OCI-LY7 (cell line): Measurements from ENCODE around the gene PIK3R6. TPM values are rescaled to one million over a fixed set of nuclear protein-coding genes. Genes with fewer than 3 reads are reported as not detected.
A peak's percentile ranks its signal among the peaks of the same experiment; 100 is the strongest.

ENCODE experiments used
- BruUV-seq: library from RNA; stranded (reverse); fragments of 400-500 nt; replicated peaks from 2 replicates; lab custom pipeline; 2021; lab: Mats Ljungman, UMichigan
- CTCF ChIA-PET: fragments of 300-600 bp; sonication (Branson Sonifier 250); formaldehyde crosslinking; loops from one replicate; lab custom pipeline; 2022; ENCODE audit warnings: antibody characterized with exemption; ENCODE audit not compliant: unreplicated experiment; lab: Charles Lee
- POLR2A ChIA-PET: fragments of 300-600 bp; sonication (Branson Sonifier 250); formaldehyde crosslinking; loops from one replicate; lab custom pipeline; 2022; ENCODE audit warnings: antibody characterized with exemption; lab: Charles Lee
- DNase-seq: peaks from one replicate; pipeline ENCODE4 v3.0.0-alpha.2; 2015; ENCODE audit warnings: low spot score
- H2AFZ ChIP-seq: fragments of 200-600 bp; sonication (generic), shearing (Covaris generic); 2 replicates; pipeline ENCODE4 v1.6.1; 2014; ENCODE audit warnings: mild to moderate bottlenecking, antibody characterized with exemption, low read length, moderate library complexity
- H3K27ac ChIP-seq: fragments of 200-600 bp; sonication (generic); 2 replicates; pipeline ENCODE4 v1.5.1; 2014; ENCODE audit warnings: mixed run types, low read depth, mild to moderate bottlenecking, moderate library complexity, low read length, inconsistent platforms; ENCODE audit not compliant: poor library complexity, severe bottlenecking
- H3K36me3 ChIP-seq: fragments of 200-600 bp; sonication (generic); 2 replicates; pipeline ENCODE4 v1.6.1; 2014; ENCODE audit warnings: mild to moderate bottlenecking, antibody characterized with exemption, low read length, moderate library complexity, mixed read lengths; ENCODE audit not compliant: insufficient read depth
- H3K4me1 ChIP-seq: fragments of 200-600 bp; sonication (generic); 2 replicates; pipeline ENCODE4 v1.5.1; 2014; ENCODE audit warnings: mild to moderate bottlenecking, low read length; ENCODE audit not compliant: insufficient read depth, poor library complexity, severe bottlenecking
- H3K4me2 ChIP-seq: fragments of 200-600 bp; sonication (generic); 2 replicates; pipeline ENCODE4 v1.6.1; 2014; ENCODE audit warnings: mild to moderate bottlenecking, low read length
- H3K4me3 ChIP-seq: fragments of 200-600 bp; sonication (generic); 2 replicates; pipeline ENCODE4 v1.5.1; 2014; ENCODE audit warnings: mild to moderate bottlenecking, low read depth, low read length; ENCODE audit not compliant: poor library complexity, severe bottlenecking
- H3K79me2 ChIP-seq: fragments of 200-600 bp; sonication (generic); 2 replicates; pipeline ENCODE4 v1.6.1; 2016; ENCODE audit warnings: low read depth, mild to moderate bottlenecking, low read length, moderate library complexity, mixed read lengths; ENCODE audit not compliant: insufficient read depth
- H3K9me2 ChIP-seq: fragments of 200-600 bp; sonication (generic); 2 replicates; pipeline ENCODE4 v1.6.1; 2016; ENCODE audit warnings: mild to moderate bottlenecking, low read length, mixed read lengths; ENCODE audit not compliant: insufficient read depth
- H3K9me3 ChIP-seq: fragments of 200-600 bp; sonication (generic); 2 replicates; pipeline ENCODE4 v1.6.1; 2014; ENCODE audit warnings: mild to moderate bottlenecking, mixed run types, low read length, mixed read lengths
- H4K20me1 ChIP-seq: fragments of 200-600 bp; sonication (generic); 2 replicates; pipeline ENCODE4 v1.6.1; 2014; ENCODE audit warnings: mild to moderate bottlenecking, antibody characterized with exemption, low read length, moderate library complexity, mixed read lengths; ENCODE audit not compliant: insufficient read depth
- CTCF ChIP-seq: fragments of 200-600 bp; sonication (generic); conservative IDR thresholded peaks from 2 replicates; pipeline ENCODE4 v1.5.1; 2014; ENCODE audit warnings: mild to moderate bottlenecking, antibody characterized with exemption, low read length, moderate library complexity, mixed read lengths
- EZH2phosphoT487 ChIP-seq: fragments of 200-600 bp; sonication (generic); IDR thresholded peaks from 2 replicates; pipeline ENCODE4 v1.6.1; 2018; ENCODE audit warnings: low read depth, borderline replicate concordance, mild to moderate bottlenecking, mixed run types, antibody characterized with exemption, low read length, moderate library complexity, mixed read lengths
- intact Hi-C: fragments of 100-400 bp; cut with micrococcal nuclease; formaldehyde crosslinking; loops from one replicate; pipeline ENCODE4 v1.10.0; 2022; ENCODE audit not compliant: unreplicated experiment
- total RNA-seq, 2 experiments: library from RNA; depleted of rRNA in 1 of 2; stranded (reverse); fragments of >200 nt in 1 of 2; shearing (Covaris generic) in 1 of 2; gene quantifications; 2 replicates each; pipeline ENCODE4 v1.2.3, GENCODE V29; 2014 to 2022

PIK3R6 gene
- total RNA-seq, 2 experiments from 2014 or later, result not detected

DNA sequence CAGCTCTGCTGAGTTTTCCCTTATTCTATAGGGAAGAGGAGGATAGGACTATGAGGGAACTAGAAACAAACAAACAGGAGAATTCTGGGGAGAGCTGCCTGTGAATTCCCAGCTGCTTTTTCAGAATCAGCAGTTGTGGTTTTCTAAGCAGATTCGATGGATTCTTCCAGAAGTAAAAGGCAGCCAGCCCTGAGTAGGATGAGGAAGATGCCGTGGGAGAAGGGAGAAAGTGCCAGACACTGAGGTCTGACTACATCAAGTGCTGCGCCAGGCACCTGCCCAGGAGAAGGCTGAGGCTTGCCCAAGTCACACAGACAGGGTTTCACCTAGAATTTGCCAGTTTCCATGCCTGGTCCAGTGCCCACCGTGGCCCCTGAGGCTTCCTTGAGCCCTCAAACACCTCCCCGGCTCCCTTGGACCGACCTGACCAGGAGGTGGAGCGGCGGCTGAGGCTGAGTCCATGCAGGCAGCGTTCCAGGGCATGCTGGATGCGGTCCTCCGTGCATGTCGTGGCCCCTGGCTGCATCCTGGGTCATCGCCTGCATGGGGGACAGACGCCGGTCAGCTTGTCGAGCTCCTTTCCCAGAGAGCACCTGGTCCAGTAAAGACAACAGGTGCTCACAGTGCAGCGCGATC is 43.6 kb upstream of the PIK3R6 start:
- H3K79me2 ChIP-seq, result no peaks in the 10 kb centered on the region
- H3K9me2 ChIP-seq, result no peaks in the 10 kb centered on the region
- CTCF ChIA-PET, result no interaction called here
- no peaks in the 10 kb centered on the region for H3K9me3 ChIP-seq
- H4K20me1 ChIP-seq, result no peaks in the 10 kb centered on the region
- H3K36me3 ChIP-seq, result no peaks in the 10 kb centered on the region
- no peak for DNase-seq
- H3K4me1 ChIP-seq, result no peaks in the 10 kb centered on the region
- TF ChIP-seq CTCF (no peak), EZH2phosphoT487 (no peak)
- no peak overlapping the region for H3K27ac ChIP-seq
- intact Hi-C loops, result no loop called here
- H3K4me2 ChIP-seq, result no peak overlapping the region
- H2AFZ ChIP-seq, result no peak overlapping the region
- H3K4me3 ChIP-seq, result no peak overlapping the region
- POLR2A ChIA-PET, result interaction anchor here (1.5 kb wide), 1 partner anchor 11 kb away, joined by 5 read pairs; no protein-coding TSS in a partner anchor
- no TSS peak for BruUV-seq

DNA sequence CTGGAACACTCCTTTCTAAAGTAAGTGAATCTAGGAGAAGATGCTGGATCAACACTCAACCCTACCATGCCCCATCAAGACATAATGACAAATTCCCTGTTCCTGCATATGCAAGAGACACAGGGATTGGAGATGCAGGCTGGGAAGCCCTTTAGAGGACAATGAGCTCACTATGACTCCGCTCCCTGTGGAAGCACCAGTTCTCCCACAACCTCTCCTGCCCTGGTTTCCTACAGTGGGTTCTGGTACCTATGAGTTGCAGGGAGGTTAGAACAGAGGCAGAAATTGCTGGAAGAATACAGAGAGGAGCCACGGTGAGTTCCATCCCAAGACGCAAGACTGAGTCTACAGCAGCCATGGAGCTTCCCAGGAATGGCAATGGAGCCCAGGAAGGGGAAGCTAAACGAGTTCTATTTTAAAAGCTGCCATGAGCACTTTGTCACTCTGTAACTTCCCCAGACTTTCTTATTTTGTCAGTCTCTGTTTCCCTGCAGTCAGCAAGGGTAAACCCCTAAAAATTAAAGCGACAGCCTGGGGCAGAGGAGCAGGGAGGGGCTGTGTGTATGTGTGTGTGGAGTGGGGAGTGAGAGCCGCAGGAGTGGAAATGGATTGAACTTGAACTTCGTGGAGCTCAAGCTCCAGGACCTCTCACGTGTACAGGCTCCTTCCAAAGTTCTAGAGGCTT is 42.3 kb upstream of the PIK3R6 start:
- Histone ChIP-seq H3K9me2 (no peaks in the 10 kb centered on the region), H2AFZ (no peak overlapping the region), H3K4me2 (no peak overlapping the region), H3K27ac (no peak overlapping the region), H4K20me1 (no peaks in the 10 kb centered on the region), H3K9me3 (no peaks in the 10 kb centered on the region), H3K4me3 (no peak overlapping the region), H3K36me3 (no peaks in the 10 kb centered on the region), H3K79me2 (no peaks in the 10 kb centered on the region), H3K4me1 (no peaks in the 10 kb centered on the region)
- DNase-seq, result no peak
- no peak for TF ChIP-seq EZH2phosphoT487
- TF ChIP-seq CTCF, result no peak
- ChIA-PET POLR2A (no interaction called here), CTCF (interaction anchor here (0.6 to 1.0 kb wide), 2 partner anchors 109 to 124 kb away, joined by 3 read pairs; no protein-coding TSS in a partner anchor)
- intact Hi-C loops, result no loop called here
- no TSS peak for BruUV-seq

- no peak overlapping the region for H3K27ac ChIP-seq
- no peaks in the 10 kb centered on the region for H3K9me3 ChIP-seq
- H3K4me2 ChIP-seq, result no peak overlapping the region
- H3K4me3 ChIP-seq, result no peak overlapping the region
- intact Hi-C loops, result no loop called here
- H2AFZ ChIP-seq, result no peak overlapping the region
- H3K79me2 ChIP-seq, result no peaks in the 10 kb centered on the region
- DNase-seq, result no peak
- CTCF ChIA-PET, result no interaction called here
- no peaks in the 10 kb centered on the region for H3K36me3 ChIP-seq
- H3K4me1 ChIP-seq, result peaks cover 10% of the 10 kb centered on the region
- POLR2A ChIA-PET, result no interaction called here
- no TSS peak for BruUV-seq
- TF ChIP-seq EZH2phosphoT487 (no peak), CTCF (0 out of 2 replicates have a peak, but pooled peaks have one; percentile 10)
- H3K9me2 ChIP-seq, result no peaks in the 10 kb centered on the region
- no peaks in the 10 kb centered on the region for H4K20me1 ChIP-seq
Observed at GRCh38 chr17:8905331-8905730, 37.9 kb upstream of the PIK3R6 start.
